ENCODE results near the gene MARK1.

- TF ChIP-seq FOXK2 (IDR thresholded peaks at IDR 0.05) (no peak), ZNF384 (IDR thresholded peaks at IDR 0.05) (no peak), ELF4 (IDR thresholded peaks at IDR 0.05) (no peak), TARDBP (IDR thresholded peaks at IDR 0.05) (no peak), FOXA1 (IDR thresholded peaks at IDR 0.05) (no peak), HDGF (IDR thresholded peaks at IDR 0.05; ENCODE audit: borderline replicate concordance) (no peak), LEF1 (IDR thresholded peaks at IDR 0.05; ENCODE audit: borderline replicate concordance) (no peak), ARNT (IDR thresholded peaks at IDR 0.05) (no peak), BHLHE40 (IDR thresholded peaks at IDR 0.05; ENCODE audit: borderline replicate concordance) (no peak)
Observed at GRCh38 chr1:220526294-220526693, 1.6 kb upstream of the MARK1 start.

All from HEK293T (cell line).